Activated T-cell treated with anti-CD3 and anti-CD28 coated beads, Interleukin-2, amount 50 U/mL, for 1 hour (primary cell): ENCODE measurements around the gene KRT3.

Experiments used
- DNase-seq: peaks from one replicate; pipeline ENCODE4 v3.0.0-alpha.2; 2020

KRT3 gene

DNA sequence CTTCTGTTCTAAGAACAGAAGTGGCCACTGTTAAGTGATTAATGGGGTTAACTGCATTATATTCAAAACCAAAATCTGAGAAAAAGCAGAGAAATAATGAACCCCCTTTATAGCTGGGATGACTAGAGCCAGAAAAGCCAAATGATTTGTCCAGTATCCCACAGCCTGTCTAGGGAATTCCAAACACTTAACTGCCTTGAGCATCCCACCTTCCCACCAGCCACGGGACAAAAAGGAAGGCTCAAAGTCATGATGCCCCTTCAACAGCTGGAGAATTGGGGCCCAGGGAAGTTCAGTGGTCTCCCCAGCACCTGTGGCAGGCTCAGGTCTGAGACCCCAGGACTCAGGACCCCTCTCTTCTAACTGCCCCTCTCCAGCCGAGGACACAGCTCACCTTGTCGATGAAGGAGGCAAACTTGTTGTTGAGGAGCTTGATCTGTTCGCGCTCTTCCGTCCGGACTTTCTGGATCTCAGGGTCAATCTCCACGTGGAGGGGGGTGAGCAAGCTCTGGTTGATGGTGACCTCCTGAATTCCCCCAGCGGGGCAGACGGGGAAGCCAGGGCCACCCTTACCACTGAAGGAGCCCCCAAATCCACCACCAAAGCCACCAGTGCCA lies 17.4 kb upstream of the KRT3 start:
- DNase-seq = no peak

DNA sequence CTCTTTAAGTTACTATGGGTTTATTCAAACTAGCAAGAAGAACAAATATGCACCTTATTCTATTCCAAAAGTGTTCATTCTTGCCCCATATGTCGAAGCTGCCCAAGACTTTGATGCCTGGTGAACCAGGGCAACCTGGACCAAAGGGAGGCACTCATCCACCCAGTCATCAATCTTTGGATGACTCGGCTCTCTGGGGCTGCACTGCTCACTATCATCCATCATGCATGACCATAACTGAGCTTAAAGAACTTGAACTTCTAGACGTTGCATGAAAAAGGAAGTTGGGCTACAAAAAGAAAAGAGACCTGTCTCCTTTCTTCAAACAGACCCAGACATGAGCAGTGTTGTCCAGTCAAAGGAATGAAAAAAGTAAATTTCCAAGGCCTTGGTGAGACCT lies 16.8 kb upstream of the KRT3 start:
- DNase-seq = no peak

DNA sequence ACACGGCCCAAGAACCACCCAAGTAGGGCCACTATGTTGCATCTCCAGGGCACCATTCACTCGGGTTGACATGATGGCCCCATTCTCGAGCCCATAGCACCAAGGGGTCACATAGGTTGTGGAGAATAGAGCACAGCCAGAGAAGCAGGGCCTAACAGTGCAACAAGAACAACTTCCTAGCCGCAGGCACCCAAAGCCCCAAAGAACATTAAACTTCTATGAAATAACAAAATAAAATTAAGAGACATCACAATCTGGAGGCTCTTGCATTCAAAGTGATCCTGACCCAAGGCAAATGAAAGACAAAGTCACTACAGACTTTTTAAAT lies 16.1 kb upstream of the KRT3 start:
- DNase-seq = no peak

DNA sequence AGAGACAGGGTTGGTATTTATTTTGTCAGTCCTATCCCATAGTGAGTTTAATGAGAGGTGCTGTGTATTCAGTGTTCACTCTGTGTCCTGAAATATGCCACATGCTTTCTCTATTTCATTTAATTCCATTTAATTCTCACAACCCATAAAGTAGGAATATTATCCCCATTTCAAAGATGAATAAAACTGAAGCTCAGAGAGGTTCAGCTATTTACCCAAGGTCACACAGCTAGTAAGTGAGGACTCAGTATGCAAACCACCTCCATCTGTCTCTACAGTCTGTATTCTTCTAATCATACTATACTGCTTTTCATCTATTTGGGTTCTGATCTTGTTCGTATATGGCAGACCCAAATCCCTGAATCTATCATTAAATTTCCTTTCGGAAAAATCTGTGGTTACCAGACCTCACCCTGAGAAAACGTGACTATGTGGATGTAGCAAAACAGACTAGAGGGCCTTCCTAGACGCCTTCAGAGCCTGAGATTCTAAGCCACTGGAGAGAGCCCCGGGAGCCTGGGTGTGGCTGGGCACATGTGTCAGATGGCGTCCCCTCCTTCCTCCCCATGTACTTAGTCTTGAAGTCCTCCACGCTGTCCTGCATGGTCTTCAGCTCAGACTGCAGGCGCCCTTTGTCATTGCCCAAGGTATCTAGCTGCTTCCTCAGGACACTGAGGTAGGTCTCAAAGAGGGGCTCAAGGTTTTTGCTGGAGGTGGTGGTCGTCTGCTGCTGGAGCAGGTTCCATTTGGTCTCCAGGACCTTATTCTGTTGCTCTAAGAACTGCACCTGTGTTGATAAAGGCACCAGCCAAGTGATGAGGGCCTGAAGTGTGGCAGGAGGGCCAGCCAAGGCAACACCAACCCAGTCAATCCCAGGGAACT lies 15.5 kb upstream of the KRT3 start:
- DNase-seq = no peak

DNA sequence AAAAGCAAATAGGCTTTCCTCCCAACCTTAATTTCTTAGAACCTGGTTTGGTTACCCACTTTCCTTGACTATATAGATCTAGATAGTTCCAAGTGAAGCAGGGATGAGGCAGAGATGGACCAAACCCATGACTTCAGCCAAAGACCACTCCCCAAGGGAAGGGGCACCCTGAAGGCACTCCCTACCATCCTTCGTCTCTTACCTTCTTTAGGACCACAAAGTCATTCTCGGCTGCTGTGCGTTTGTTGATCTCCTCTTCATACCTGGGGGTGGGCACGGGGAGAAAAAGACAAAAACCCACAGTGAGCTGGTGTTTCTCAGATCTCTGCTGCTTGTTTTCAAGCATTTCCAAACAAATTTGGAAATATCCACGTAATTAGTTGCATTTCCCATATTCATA lies 14.6 kb upstream of the KRT3 start:
- no peak for DNase-seq

DNA sequence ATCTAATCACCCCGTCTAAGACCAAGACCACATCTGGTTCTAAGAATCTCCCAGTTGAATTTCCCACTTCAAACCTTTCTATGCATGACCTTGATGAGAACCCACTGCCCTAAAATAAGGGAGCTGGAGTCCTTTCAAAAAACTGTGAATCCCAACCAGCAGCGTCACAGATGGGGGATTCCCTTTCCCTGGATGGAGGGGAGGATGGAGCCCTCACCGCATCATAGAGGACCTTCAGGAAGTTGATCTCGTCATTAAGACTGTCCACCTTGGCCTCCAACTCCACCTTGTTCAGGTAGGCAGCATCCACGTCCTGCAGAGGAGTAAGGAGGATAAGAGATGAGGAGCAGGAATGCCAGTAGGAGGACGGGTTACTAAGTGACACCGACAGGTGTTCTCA lies 13.2 kb upstream of the KRT3 start:
- no peak for DNase-seq

DNA sequence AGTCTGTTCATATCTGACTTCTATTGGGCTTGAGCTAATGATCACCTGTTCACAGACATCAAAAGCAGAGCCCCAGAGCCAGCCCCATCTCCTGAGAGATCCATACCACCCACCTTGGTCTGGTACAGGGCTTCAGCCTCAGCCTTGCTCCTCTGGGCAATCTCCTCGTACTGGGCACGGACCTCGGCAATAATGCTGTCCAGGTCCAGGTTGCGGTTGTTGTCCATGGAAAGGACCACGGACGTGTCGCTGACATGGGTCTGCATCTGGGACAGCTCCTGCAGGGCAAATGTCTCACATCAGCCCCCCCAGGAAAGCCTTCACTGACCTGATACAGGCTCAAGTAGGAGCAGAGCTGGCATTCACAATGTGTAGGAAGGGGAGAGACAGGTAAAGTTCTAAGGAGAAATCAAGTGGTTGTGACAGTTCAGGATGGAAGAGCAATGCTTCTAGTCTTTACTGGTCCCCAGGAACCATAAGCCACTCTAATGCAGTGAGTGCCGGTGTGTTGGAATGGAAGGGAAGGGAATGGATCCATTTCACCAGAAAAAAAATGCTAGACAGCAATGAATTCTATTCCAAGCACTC lies 12.8 kb upstream of the KRT3 start:
- DNase-seq = no peak

DNA sequence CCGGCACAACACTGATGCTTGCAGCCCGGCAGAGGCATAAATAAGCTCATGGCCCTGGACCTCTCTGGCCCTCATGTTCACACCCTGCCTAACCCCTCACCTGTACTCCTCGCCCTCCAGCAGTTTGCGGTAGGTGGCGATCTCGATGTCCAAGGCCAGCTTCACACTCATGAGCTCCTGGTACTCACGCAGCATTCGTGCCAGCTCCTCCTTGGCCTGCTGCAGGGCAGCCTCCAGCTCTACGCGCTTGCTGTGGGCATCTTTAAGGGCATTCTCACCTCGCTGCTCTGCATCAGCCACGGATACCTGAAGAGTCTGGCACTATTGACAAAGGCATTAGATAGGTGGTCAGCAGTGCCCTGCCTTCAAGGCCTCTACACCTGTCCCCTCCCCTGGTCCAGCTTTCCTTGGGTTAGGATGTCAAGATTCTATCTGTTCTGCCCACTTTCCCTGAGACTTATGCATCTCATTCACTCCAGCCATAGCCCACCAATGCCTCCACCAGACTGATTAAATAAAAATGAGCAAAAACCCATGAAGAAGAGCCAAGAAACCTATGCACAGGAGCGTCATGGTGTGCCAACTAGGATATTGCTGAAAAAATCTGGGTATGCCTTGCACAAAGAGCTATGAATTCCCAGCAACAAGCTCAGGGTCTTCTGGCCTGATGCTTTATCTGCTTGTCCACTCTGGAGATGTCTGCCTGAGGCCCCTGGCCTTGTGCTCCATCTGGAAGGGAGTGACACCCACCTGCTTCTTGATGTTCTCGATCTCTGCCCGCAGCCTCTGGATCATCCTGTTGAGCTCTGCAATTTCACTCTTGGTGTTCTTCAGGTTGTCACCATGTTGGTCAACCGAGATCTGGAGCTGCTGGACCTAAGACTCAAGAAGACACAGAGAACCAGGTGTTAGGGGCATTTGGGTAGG lies 11.9 kb upstream of the KRT3 start:
- no peak for DNase-seq

DNA sequence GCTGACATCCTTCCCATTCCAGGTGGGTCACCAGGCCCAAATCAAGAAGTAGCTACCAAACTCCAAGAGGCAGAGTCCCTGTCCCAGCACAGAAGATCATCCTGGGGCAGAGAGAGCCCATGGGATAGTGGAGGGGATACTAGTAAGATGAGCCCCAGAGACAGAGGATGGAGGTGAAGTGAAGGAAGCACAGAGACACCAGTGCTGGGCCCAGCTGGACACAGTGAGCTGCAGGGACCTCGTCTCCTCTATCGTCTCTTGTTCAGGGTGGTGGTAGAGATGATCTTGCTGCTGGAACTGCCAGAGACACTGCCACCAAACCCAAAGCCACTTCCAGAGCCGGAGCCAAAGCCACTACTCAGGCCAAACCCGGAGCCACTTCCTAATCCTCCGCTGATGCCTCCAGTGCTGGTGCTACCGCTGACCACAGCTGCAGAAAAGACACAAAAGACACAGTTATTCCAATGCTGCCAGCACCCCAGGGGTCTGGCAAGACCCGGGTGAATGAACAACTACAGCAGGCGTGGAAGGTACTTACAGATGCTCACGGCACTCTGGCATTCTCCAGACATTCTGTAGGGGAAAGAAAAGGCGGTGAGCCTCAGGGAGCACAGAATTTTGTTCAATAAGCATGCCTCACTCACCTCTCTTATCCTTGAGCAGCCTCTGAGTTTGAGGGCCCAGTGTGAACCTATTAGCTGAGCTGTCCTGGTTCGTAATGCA lies 11.1 kb upstream of the KRT3 start:
- DNase-seq = no peak

DNA sequence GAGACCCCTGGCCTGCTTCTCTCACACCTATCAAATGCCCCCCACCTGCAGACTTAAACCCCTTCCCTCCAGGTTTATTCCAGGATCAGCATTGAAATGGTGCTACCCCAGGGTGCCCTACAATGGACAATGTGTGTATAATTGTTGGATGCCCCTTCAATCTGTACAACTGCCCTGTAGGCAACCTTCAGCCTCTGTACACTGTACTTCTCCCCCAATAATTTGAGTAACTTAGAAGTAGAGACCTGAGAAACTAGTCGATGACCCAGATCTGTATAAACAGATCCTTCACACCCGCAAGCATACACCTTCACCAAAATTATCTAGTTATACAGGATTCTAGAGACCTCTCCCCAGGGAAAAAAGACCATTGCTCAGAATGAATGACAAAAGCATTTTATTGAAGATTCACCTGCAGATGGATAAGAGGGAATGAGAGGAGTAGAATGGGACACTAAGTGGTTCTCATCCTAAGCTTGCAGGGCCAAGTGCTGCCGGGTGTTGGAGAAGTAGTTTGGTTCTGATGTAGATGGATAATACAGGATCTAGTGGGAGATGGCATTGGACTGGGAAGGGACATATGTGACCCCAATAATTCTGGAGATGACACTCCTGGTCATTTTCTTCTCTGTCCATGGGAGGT lies 10.4 kb upstream of the KRT3 start:
- DNase-seq = no peak

DNA sequence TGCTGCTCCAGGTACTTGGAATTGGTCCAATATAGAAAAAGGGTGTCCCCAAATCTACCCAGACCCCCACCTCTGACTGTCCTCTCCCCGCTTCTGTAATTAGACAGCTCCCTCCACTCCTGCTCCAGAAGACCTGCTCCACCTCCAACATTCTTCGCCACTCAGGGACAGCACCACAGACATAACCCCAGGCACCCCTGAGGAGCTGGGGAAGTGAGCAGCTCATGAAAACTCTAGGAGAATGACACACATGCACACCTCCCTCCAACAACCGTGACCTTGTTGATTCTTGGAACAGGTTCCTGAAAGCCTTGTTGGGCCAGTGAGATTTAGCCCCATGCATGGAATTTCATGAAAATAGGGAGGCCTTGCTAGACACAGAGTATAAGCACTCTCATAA lies 9.8 kb upstream of the KRT3 start:
- DNase-seq = no peak

DNA sequence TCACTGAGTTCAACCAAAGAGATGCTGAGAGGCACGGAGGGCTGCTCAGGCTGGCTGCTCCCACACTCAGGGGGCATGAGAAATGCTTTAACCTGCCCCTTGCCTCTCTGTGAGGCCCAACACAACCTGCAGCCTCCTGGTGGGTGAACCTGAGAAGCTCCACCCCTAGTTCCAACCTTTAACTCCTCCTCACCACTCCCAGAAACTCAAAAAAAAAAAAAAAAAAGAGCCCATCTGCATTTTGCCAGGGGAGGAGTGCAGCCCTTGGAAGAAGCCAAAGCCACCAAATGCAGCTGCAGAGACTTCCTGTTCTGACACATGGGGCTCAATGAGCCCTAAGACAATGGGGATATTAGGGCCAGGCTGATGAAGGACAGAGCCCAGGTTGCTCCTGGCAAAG lies 9.1 kb upstream of the KRT3 start:
- no peak for DNase-seq

DNA sequence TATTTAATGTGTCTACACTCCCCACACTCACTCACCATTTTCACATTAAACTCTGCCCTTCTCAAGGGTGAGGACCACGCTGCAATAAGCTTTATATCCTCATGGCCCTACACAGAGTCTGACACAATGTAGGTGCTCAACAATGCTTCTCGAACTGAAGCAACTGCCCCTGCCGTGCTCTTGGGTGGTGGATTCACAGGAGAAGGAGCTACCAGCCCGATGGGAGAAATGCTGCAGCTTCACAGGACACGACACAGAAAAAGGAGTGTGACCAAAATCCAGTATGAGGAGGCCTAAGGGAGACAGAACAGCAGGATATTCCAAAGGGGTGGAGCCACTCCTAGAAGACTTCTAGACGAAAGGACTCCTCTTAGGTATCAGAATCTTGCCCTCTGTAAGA lies 6.5 kb upstream of the KRT3 start:
- DNase-seq = no peak

DNA sequence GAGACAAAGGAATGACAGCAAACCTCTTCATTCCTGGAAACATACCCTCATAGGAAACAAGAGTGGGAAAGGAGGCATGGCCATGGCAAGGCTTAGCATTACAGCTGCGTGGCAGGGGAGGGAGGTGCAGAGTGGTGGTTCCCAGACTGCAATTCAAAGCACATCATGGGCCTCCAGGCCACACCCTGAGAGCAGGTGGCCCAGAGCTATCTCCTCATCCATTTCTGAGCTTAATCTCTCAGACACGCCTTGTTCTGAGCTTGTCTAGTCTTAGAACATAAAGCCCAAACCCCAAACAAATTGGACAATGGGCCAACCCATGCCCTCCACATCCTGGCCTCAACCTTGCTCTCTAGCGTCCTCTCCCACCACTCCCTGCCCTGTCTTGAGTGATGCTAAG lies 5.9 kb upstream of the KRT3 start:
- no peak for DNase-seq

DNA sequence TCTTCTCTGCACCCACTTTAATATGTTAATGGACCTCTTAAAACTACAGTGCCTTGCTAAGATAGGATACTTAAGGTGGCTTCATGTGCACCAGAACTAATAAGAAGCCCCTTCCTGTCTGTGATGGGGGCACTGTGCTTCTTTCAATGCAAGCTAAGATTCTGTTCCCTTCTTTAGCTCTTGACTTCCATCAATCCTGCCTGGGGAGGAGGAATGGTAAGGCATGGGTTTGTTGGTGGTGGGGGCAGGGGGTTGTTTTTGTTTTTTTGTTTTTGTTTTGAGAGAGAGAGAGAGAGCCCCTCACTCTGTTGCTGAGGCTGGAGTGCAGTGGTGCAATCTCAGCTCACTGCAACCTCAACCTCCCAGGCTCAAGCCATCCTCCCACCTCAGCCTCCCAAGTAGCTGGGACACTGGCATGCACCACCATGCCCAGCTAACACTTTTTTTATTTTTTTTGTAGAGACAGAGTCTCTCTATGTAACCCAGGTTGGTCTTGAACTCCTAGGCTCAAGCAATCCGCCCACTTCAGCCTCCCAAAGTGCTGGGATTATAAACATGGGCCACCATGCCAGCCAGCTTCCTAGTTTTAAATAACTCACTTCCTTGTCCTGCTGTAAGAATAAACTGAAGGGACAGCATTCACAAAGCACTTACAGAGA lies 4.5 kb upstream of the KRT3 start:
- DNase-seq = no peak

DNA sequence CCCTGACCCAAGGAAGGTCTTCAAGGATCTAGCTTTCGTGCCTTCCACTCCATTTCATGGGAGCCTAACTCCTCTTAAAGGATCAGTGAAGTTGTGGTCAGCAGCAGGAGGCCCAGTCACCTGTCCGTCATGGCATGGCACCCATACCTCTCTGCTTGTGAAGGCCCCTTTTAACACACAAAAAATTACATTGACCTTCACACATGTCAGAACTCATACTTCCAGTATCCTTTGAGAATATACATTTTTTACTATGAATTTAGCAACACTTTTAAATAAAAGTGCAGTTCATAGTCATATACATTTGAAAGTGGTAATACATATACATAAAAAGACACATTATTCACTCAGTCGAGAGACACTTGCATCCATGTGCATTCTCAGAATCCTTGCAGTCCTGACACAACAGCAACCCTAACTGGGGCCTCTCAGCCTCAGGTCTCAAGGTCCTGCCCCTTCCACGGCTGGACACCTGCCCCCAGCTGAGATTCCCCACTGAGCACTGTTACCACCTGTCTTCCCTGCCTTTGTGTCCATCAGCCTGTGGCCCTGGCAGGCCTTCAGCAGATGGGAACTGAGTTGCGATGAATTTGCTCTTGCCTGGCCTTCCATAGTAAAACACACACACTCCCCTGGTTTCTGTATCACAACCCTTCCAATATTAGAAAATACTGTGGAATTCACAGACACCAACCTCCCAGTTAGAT lies 3.7 kb upstream of the KRT3 start:
- no peak for DNase-seq

DNA sequence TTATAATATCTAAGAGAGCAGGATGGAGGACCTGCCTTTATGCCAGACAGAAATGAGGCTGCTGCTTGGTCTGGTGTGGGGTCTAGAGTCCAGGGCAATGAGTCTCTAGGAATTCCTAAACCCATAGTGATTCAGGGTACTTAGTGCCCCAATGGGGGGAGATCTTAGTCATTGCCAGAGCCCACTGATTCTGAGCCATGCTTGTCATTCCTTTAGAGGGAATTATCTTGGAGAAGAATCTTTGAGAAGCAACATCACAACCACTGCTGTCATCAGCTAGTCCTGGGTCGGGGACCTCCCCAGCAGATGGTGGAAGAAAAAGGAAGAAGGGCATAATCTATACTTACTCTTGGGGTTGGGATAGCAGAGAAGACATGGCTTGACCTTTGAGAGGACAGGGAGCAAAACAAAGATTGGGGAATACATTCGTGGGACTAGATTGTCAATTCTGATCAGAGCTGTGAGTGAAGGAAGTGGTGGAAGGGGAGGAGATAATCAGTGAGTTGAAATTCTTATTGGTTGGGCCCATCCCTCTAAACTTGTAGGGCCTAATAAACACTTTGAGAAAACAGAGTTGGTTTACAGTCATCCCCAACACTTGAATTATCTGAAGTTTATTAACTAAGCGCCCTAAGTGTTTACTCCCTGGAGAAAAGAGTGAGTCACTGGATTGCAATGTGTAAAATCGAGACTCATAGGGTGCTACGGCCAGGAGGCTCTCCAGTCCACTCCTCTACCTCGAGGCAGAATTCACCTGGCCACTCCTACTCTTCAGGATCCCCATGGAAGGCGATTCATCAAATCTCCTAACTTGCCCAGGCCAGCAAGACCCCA lies 3.0 kb upstream of the KRT3 start:
- DNase-seq = no peak

DNA sequence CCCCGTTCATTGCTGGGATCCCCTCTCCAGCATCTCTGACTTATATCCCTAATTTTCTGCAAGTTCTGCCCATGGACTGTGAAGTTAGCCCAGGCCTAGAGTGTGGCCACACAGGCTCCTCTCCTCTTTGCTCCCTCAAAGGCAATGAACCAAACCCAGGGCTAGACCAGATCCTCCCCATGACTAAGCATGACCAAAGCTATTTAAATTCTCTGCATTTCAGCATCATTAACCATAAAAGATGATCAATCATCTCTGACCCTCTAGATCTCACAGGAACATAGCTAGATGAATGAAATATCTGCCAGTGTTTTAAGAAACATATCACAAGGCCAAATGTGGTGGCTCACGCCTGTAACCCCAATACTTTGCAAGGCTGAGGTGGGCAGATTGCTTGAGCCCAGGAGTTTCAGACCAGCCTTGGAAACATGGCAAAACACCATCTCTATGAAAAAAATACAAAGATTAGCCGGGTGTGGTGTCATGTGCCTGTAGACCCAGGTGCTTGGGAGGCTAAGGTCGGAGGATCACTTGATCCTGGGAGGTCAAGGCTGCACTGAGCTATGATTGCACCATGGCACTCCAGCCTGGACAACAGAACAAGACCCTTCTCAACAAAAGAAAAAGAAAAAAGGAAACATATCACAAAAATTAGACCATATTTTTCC lies 2.2 kb upstream of the KRT3 start:
- DNase-seq = no peak

DNA sequence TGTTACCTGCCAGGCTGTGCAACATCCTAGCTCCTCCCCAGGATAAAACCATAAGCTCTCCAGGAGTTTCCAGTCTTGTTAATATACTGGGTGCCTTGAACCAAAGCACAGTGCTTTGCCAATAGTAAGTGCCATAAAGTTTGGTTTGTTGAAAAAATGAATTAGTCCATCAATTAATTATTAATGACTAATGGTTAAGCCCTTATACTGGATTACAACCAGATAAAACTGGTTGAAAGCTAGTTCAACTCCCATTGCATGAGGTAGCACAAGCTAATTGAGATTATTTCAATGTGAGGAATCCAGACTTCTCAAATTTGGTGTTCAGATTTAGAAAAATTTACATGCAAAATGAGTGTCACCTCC lies 1.6 kb upstream of the KRT3 start:
- no peak for DNase-seq
